Mammary epithelial cell (primary cell): ENCODE measurements around the gene SHB.

ENCODE experiments used
- CTCF ChIP-seq, 2 donors: IDR thresholded peaks in 1 of 2; conservative IDR thresholded peaks in 1 of 2; 2 replicates each; pipeline ENCODE4 v1.5.1; 2011 to 2012; ENCODE audit warnings: inconsistent platforms in 2 of 2, low read length in 2 of 2, mild to moderate bottlenecking in 2 of 2, control low read depth in 1 of 2, low read depth in 1 of 2; ENCODE audit not compliant: insufficient read depth in 1 of 2; ENCODE audit errors: extremely low read depth in 1 of 2
- EZH2 ChIP-seq: IDR thresholded peaks from 2 replicates; pipeline ENCODE4 v1.6.1; 2012; ENCODE audit warnings: low read length, inconsistent platforms, borderline replicate concordance

GRCh38 chr9:38003946-38004808 is 64.8 kb downstream of the SHB start:
- TF ChIP-seq CTCF (conservative IDR thresholded peaks at IDR 0.05 in 1 of 2, IDR thresholded peaks at IDR 0.05 in 1 of 2; ENCODE audit: extremely low read depth in 1 of 2, insufficient read depth in 1 of 2, low read depth in 1 of 2, low read length in 2 of 2) = no peak
- no peak for TF ChIP-seq EZH2
